HG02763 (cell line): ENCODE data around the gene LSM8.
"Not testable (repeated sequence)": the region's sequence is repeated elsewhere in the genome, so short reads cannot be mapped to it uniquely, and the experiment has no call there.

Experiments
- ATAC-seq: cut with Tn5 transposase; IDR thresholded peaks from one replicate; pipeline ENCODE4 v1.9.1; 2021; ENCODE audit warnings: mild to moderate bottlenecking, moderate library complexity; ENCODE audit not compliant: unreplicated experiment

Gene LSM8

GRCh38 chr7:118183786-118184564 lies at the start of gene LSM8:
TSS of gene LSM8 (plus strand) at chr7:118184164. CDS start at chr7:118184224, 60 bp downstream.
- ATAC-seq = peak; percentile 99

- not testable (repeated sequence) for ATAC-seq
Measured at GRCh38 chr7:118134420-118134819, 49.5 kb upstream of the LSM8 start.

GRCh38 chr7:118140468-118140867 lies 43.5 kb upstream of the LSM8 start:
- no peak for ATAC-seq

- ATAC-seq = no peak
Measured at GRCh38 chr7:118142012-118142411, 42.0 kb upstream of the LSM8 start.

GRCh38 chr7:118148930-118149329 lies 35.0 kb upstream of the LSM8 start:
- ATAC-seq = no peak

GRCh38 chr7:118149394-118149793 lies 34.6 kb upstream of the LSM8 start:
- ATAC-seq = no peak

- ATAC-seq = no peak
Measured at GRCh38 chr7:118151671-118152070, 32.3 kb upstream of the LSM8 start.

- no peak for ATAC-seq
Measured at GRCh38 chr7:118152149-118152548, 31.8 kb upstream of the LSM8 start.

DNA sequence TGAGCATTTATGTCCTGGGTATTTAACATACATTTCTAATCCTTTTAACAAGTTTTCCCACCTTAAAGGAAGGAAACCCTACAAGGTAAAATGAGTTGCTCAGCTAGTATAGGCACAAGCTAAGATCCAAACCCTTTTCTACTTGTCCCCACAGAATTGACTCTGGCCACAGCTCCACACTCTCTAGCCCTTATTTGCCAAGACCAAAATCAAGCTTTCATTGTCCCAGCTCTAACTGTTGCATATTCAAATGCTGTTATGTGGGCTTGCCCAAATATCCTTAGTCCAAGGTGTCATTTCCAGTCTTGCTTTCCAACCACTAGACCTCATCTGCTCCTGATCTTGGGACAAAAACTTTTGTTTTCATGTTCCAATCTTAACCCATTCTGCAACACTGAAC lies 31.3 kb upstream of the LSM8 start:
- ATAC-seq = no peak

DNA sequence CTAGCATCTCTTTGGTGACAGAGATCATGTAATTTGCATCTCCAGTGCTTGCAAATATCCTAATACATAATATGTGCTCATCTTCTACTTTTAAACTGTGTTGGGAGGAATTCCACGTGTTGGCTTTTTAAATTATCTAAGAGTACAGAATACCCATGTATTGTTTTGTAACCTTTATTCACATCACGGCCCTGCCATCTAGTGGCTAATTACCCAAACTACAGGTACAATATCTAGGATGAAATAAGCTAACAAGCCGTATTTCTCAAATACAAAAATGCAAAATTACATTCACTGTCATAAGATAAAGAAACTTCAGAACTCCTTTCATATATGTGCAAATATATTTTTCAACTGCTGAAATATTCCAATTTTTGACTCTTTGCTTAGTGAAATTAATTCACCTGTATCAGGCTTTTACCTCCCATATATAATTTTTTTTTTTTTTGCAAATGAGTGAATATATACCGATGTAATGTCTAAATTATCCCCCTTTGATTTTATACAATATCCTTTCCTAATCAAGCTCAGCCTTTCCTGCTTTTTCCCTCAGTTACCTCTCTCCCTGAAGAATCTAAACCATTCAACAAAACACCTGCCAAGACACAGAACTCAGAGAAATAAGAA lies 30.3 kb upstream of the LSM8 start:
- peak; percentile 61 for ATAC-seq

- ATAC-seq = no peak
Measured at GRCh38 chr7:118158766-118159165, 25.2 kb upstream of the LSM8 start.

GRCh38 chr7:118169146-118169545 lies 14.8 kb upstream of the LSM8 start:
- ATAC-seq = no peak

DNA sequence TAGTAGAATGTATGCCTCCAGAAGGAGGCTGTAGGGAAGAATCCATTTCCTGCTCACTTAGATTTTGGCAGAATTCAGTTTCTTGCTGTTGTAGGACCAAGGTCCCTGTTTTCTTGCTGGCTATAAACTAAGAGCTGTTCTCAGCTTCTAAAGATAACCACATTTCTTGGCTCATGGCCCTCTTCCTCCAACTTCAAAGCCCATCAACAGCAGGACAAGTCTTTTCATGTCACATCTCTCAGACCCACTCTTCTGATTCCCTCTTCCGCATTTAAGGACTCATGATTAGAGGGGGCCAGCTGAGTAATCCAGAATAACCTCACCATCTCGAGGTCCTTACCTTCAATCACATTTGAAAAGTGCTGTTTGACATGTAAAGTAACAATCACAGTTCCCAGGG lies 8.2 kb upstream of the LSM8 start:
- ATAC-seq = no peak

- no peak for ATAC-seq
Measured at GRCh38 chr7:118179191-118179590, 4.8 kb upstream of the LSM8 start.

DNA sequence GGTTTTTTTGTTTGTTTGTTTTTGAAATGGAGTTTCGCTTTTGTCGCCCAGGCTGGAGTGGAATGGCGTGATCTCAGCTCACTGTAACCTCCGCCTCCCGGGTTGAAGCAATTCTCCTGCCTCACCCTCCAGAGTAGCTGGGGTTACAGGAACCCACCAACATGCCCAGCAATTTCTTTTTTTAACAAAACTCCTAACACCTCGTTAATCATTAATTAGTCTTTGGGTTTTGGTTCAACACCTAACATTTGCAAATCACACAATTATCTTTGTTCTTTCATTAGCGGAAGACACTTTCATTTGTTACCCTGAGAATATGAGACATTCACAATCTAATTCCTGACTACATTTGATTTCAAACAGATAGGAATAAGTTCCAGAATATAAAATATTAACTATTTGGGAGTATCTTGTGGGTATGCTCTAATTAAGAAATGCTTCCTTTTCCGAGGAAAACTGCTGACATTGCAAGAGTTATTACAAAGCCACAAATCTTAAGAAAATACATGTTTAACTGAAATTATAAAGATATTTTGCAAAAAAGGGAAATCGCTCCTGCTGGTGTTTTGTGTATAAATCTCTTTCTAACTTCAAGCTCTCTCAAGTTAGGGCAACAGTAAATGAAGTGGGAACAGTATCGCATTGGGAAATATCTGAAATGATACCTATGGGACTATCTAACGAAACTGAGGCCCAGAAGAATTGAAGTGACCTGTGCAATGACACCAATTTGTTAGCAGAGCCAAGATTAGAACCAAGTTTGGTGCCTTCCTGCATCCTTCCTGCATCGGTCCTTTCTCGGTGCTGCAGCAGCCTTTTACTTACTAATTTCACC lies 1.2 kb upstream of the LSM8 start:
- ATAC-seq = no peak

DNA sequence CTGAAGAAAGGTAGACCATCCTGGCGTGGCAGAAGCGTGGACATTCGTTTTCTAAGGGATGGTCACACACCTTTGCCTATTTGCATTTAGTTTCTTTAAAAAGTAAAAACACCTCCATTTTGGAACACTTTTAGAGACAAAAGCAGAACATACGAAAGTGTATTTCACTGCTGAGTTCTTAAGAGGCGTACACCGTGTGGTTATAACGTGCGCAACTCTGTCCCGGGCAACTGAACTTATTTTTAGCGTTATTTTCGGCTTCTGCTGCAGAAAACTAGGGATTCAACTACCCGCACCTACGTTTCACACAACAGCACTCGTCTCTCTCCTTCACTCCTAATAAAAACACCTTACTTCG lies 557 bp upstream of the LSM8 start:
- peak; percentile 0 for ATAC-seq

- no peak for ATAC-seq
Measured at GRCh38 chr7:118184565-118184940, 589 bp downstream of the LSM8 start.

DNA sequence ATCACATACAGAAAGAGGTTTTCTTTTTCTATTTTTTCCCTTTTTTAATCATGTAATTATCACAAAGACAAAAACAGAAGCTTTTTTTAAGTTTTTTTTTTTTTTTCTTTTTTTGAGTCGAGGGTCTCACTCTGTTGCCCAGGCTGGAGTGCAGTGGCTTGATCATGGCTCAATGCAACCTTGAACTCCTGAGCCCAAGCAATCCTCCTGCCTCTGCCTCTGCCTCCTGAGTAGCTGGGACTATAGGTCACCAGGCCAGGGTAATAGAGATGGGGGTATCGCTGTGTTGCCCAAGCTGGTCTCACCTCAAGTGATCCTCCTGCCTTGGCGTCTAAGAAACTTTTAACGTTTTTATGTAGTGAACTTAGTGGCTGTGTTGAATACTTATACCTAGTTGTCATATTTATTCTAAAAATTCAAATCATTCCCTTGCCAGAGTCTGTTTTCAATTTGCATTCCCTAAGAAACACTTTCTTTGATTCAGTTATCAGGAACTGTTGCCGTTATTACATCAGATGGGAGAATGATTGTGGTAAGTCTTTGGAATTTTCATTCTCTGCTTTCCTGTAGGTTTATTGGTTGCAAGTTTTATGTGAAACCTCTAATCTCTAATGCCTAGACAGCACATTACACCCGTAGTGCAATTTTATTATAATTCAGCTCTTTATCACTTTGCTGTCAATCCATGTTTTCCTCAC lies 1.3 kb downstream of the LSM8 start:
- no peak for ATAC-seq

DNA sequence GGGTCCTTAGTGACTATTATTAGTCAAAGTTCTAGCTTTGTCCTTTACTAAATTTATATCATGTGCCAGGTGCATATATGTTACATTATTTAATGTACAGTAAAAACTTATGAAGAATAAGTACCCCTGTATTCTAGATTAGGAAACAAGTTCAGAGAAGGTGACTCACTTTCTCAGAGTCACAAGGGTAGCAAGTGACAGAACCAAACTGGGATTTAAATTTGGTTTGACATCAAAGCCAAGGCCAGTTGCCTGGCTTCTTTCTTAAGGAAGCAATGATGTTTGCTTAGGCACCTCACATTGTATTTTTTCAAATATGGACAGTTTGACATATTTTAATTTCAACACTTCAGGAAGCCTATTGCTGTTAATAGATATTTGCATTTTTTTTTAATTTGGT lies 2.5 kb downstream of the LSM8 start:
- ATAC-seq = no peak

- ATAC-seq = no peak
Measured at GRCh38 chr7:118194571-118194970, 10.6 kb downstream of the LSM8 start.

DNA sequence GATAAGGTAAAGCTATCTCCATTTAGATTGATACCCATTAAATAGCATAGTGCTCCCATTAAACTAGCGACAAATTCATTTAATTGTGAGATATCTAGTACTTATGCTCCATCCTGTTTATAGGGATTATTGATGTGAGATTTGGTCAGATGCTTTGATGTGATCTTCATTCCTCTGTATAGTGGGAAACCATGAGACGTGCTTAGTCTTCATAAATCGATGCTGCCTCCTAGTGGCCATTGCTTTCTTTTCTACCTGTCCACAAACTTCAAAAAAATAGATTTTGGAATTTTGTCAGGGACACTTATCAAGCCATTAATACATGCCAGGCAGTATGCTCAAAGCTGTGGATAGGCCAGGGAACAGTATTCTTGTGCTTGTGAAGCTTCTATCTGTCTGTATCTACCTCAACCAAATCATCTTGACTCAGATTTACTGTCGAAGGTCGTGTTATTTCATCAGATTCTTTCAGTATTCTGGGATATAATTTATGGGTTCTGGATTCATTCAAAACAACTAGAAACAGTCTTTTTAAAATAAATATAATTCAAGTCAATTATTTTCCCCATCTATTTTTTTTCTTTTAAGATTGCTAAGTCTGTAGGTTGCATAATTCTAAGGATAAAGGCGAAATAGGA lies 12.0 kb downstream of the LSM8 start:
- peak; percentile 80 for ATAC-seq
